Measurements from ENCODE around the gene TLR10.

- TF ChIP-seq, protein P1, sequence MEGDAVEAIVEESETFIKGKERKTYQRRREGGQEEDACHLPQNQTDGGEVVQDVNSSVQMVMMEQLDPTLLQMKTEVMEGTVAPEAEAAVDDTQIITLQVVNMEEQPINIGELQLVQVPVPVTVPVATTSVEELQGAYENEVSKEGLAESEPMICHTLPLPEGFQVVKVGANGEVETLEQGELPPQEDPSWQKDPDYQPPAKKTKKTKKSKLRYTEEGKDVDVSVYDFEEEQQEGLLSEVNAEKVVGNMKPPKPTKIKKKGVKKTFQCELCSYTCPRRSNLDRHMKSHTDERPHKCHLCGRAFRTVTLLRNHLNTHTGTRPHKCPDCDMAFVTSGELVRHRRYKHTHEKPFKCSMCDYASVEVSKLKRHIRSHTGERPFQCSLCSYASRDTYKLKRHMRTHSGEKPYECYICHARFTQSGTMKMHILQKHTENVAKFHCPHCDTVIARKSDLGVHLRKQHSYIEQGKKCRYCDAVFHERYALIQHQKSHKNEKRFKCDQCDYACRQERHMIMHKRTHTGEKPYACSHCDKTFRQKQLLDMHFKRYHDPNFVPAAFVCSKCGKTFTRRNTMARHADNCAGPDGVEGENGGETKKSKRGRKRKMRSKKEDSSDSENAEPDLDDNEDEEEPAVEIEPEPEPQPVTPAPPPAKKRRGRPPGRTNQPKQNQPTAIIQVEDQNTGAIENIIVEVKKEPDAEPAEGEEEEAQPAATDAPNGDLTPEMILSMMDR (IDR thresholded peaks at IDR 0.05; ENCODE audit: borderline replicate concordance, extremely low read depth, low read length, poor library complexity, severe bottlenecking) = no peak
- TF ChIP-seq EZH2 (IDR thresholded peaks at IDR 0.05; ENCODE audit: borderline replicate concordance, low read depth, low read length, severe bottlenecking) = no peak
Measured at GRCh38 chr4:38788317-38788716, 5.5 kb upstream of the TLR10 start.
